Motor neuron (in vitro differentiated cells): ENCODE data around the gene PTPRC. TPM values are rescaled to one million over a fixed set of nuclear protein-coding genes. Genes with fewer than 3 reads are reported as not detected.
A peak's percentile ranks its signal among the peaks of the same experiment; 100 is the strongest.

Source experiments
- ATAC-seq, 8 experiments: fragments of 200-7000 bp; cut with Tn5 transposase; replicated peaks in 6 of 8; 2 replicates each; pipeline ENCODE4 v1.8.0; 2021; ENCODE audit warnings: mild to moderate bottlenecking in 8 of 8, moderate library complexity in 8 of 8
- H3K27ac ChIP-seq, 2 donors: fragments of 250-450 bp; sonication (Bioruptor Pico); 2 replicates each; pipeline ENCODE4 v1.9.0; 2021; ENCODE audit warnings: antibody characterized with exemption in 2 of 2, mild to moderate bottlenecking in 2 of 2, moderate library complexity in 1 of 2
- H3K4me1 ChIP-seq, 2 donors: fragments of 250-450 bp; sonication (Bioruptor Pico); replicated peaks in 1 of 2; 2 replicates each; pipeline ENCODE4 v1.6.1; 2021; ENCODE audit warnings: antibody characterized with exemption in 2 of 2, mild to moderate bottlenecking in 2 of 2, moderate library complexity in 1 of 2
- H3K4me3 ChIP-seq, 5 donors: fragments of 250-450 bp; sonication (Bioruptor Pico); 2 replicates each; pipeline ENCODE4 v1.9.0; 2021; ENCODE audit warnings: antibody characterized with exemption in 5 of 5, mild to moderate bottlenecking in 5 of 5, moderate library complexity in 4 of 5
- WGBS, 10 experiments: fragments of 450-650 bp; shearing (Covaris generic); methylation state at CpG; one replicate each; pipeline ENCODE4 v1.0.0; 2022; 5-methylcytosine and 5-hydroxymethylcytosine counted together
- in situ Hi-C, 9 experiments: fragments of 400-800 bp; cut with MboI; loops; one replicate each; pipeline ENCODE4 v1.15.0; 2021; ENCODE audit warnings: low sequenced_read_pairs in 9 of 9, low pct_unique_long_range_greater_than_20kb in 2 of 9; ENCODE audit not compliant: unreplicated experiment in 9 of 9
- total RNA-seq, 8 experiments: library from RNA; unstranded; fragments of 300-600 nt; gene quantifications; 2 replicates each; pipeline versions ENCODE4 v1.2.3 to v1.2.4, GENCODE V29; 2022

The PTPRC gene
- total RNA-seq, 8 experiments from 2014 or later, result 0.18 to 4.5 (median 1.3) TPM

- no peak overlapping the region for H3K4me3 ChIP-seq
- peak in 3 of 8 experiments; percentile 32 to 54 (median 37) for ATAC-seq
- in situ Hi-C loops, result loop anchor here in 4 of 9 experiments (10.0 to 25.0 kb wide), 6 partner anchors 211 to 774 kb away; partner anchors contain the start of genes C1orf53 (in 2 of the 4), LHX9 (in 2 of the 4) and NEK7 (in 1 of the 4)
- H3K27ac ChIP-seq, result no peak overlapping the region
- H3K4me1 ChIP-seq, result peaks cover 16 to 34% of the 10 kb centered on the region in 2 donors
Observed at GRCh38 chr1:198686069-198686728, 47.4 kb downstream of the PTPRC start.

DNA sequence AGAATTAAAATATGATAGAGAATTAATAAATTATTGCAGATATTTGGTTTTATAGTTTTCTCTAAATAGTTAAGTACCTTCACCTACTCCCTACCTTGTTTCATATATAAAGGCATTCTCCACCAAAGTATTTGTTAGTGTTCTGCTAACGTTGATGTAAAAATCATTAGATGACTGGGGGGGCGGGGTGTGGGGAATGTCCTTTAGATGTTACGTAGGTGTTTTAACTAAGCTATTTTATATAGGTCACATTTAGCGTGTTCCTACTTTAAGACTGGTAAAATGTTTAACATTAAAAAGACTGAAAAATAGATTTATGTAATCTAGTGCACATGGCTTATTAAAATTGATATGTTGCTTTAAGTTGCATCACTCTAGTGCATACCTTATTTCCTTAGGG lies 48.6 kb downstream of the PTPRC start:
- in situ Hi-C loops, result loop anchor here in 4 of 9 experiments (10.0 to 25.0 kb wide), 6 partner anchors 213 to 775 kb away; partner anchors contain the start of genes C1orf53 (in 2 of the 4), LHX9 (in 2 of the 4) and NEK7 (in 1 of the 4)
- Histone ChIP-seq H3K4me1 (peaks cover 11 to 22% of the 10 kb centered on the region in 2 donors), H3K27ac (no peak overlapping the region), H3K4me3 (no peak overlapping the region)
- no peak for ATAC-seq
- 64 to 94% (median 80%) methylated on average over 1 to 4 of the region's 4 CpGs; no CpG with 5 or more reads in 2 of the 10 experiments for WGBS, 10 experiments

DNA sequence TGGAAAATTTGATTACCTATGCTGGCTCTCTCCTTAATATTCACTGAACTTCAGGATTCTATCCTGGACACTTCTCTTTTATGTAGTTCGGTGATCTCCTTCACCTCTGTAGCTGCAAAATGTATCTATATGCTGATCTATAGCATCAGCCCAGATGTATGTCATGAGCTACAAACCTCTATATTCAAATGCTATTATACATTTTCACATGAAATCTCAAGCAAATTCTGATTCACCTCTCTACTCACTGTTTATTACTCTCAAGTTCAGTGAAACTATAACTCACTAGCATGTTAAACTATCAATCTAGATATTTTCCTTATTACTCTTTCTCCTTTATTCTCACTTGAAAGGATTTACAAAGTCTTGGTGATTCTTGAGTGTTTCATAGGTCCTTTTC lies 52.2 kb downstream of the PTPRC start:
- H3K4me1 ChIP-seq, result peaks cover 0 to under 1% of the 10 kb centered on the region in 2 donors
- 43 to 100% (median 100%) methylated on average over 1 of the region's 1 CpG; no CpG with 5 or more reads in 1 of the 10 experiments for WGBS, 10 experiments
- ATAC-seq, result no peak
- H3K27ac ChIP-seq, result no peak overlapping the region
- no peak overlapping the region for H3K4me3 ChIP-seq
- in situ Hi-C loops, result loop anchor here in 4 of 9 experiments (25.0 kb wide), 5 partner anchors 229 to 779 kb away; partner anchors contain the start of genes C1orf53 (in 2 of the 4), LHX9 (in 2 of the 4) and NEK7 (in 1 of the 4)

DNA sequence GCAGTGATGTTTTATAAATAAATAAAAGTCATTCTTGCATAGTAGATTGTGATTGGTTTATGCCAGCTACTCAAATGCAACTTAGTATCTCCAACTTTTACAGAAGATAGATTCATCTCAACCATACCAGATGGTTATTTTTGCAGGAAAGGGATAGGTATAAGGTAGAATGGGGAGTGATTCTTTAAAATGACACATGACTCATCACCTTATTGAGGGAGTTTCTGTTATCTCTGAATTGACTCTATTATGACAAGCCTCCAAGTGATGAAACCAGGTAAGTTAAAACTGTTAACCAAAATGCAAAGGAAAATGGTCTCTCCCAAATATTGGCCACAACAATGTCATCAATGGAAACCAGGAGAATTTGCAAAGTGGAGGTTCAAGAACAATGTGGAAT lies 54.5 kb downstream of the PTPRC start:
- H3K4me3 ChIP-seq, result no peak overlapping the region
- no peak for ATAC-seq
- H3K27ac ChIP-seq, result no peak overlapping the region
- in situ Hi-C loops, result loop anchor here in 4 of 9 experiments (25.0 kb wide), 5 partner anchors 231 to 781 kb away; partner anchors contain the start of genes C1orf53 (in 2 of the 4), LHX9 (in 2 of the 4) and NEK7 (in 1 of the 4)
- no peaks in the 10 kb centered on the region for H3K4me1 ChIP-seq

- Histone ChIP-seq H3K4me1 (peaks cover 0 to 4% of the 10 kb centered on the region in 2 donors), H3K27ac (no peak overlapping the region), H3K4me3 (no peak overlapping the region)
- ATAC-seq, result no peak
- WGBS, 10 experiments, result 0 to 100% (median 86%) methylated on average over 1 of the region's 1 CpG; no CpG with 5 or more reads in 1 of the 10 experiments
- in situ Hi-C loops, result loop anchor here in 4 of 9 experiments (25.0 kb wide), 5 partner anchors 232 to 782 kb away; partner anchors contain the start of genes C1orf53 (in 2 of the 4), LHX9 (in 2 of the 4) and NEK7 (in 1 of the 4)
Observed at GRCh38 chr1:198694542-198694941, 55.7 kb downstream of the PTPRC start.

DNA sequence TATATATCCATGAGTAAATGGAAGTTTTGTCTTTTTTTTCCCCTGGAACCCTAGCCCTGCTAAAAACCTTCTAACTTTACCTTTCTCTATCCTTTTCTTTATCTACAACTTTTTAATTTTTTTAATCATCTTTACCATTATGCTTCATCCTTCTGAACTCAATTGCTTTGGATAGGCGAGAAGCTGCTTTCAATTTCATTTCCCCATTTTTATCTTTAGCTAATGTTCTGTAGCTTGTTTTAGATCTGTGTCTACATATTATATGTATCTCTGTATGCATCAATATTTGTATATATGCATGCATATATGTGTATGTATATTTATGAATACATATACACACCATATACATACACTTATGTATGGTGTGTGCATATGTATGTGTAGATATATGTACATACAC lies 57.4 kb downstream of the PTPRC start:
- WGBS, 10 experiments, result 45 to 100% (median 100%) methylated on average over 1 of the region's 1 CpG; no CpG with 5 or more reads in 2 of the 10 experiments
- Histone ChIP-seq H3K4me1 (peaks cover 10 to 17% of the 10 kb centered on the region in 2 donors), H3K27ac (no peak overlapping the region), H3K4me3 (no peak overlapping the region)
- in situ Hi-C loops, result loop anchor here in 4 of 9 experiments (25.0 kb wide), 5 partner anchors 234 to 784 kb away; partner anchors contain the start of genes C1orf53 (in 2 of the 4), LHX9 (in 2 of the 4) and NEK7 (in 1 of the 4)
- ATAC-seq, result peak in 1 of 8 experiments; percentile 84

DNA sequence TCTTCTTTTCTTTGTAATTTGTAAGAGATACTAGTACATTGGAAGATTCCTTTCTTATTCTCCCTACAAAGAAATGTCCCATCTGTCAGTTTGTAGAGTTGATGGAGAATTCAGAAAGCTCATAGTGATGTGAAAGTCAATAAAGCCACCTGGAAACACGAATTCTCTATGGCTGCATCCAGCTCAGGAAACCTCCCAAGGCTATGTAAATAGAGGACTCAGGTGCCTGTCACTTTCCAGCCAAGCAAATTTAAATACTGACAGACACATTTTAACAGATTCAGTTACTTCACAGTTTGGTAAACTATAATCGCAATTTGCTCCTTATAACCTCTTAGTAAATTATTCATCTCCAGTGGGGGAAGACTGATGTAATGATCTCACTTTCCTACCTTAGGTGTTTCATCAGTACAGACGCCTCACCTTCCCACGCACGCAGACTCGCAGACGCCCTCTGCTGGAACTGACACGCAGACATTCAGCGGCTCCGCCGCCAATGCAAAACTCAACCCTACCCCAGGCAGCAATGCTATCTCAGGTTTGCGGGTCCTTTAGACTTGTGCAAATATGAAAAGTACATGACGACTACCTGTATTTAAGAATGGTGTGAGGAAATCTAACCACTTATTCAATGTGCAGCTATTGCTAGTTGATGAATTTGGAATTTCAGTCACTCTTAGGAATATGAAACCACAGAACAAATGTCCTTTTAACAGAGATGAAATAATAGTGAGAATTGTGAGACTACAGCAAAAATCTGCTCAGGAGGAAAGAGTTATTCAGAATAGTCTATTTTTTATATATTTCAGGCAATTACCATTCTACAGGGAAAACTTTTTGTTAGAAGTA lies 60.6 kb downstream of the PTPRC start:
- no peak overlapping the region for H3K27ac ChIP-seq
- peaks cover 26 to 28% of the 10 kb centered on the region in 2 donors for H3K4me1 ChIP-seq
- 0 to 47% (median 20%) methylated on average over 1 to 12 of the region's 13 CpGs; no CpG with 5 or more reads in 1 of the 10 experiments for WGBS, 10 experiments
- ATAC-seq, result peak in 7 of 8 experiments; percentile 61 to 91 (median 76)
- H3K4me3 ChIP-seq, result no peak overlapping the region
- in situ Hi-C loops, result loop anchor here in 4 of 9 experiments (25.0 kb wide), 5 partner anchors 237 to 787 kb away; partner anchors contain the start of genes C1orf53 (in 2 of the 4), LHX9 (in 2 of the 4) and NEK7 (in 1 of the 4)

- in situ Hi-C loops, result no loop called here
- 67 to 100% (median 93%) methylated on average over 1 of the region's 1 CpG; no CpG with 5 or more reads in 2 of the 10 experiments for WGBS, 10 experiments
- ATAC-seq, result no peak
- Histone ChIP-seq H3K4me1 (peaks cover 26 to 28% of the 10 kb centered on the region in 2 donors), H3K4me3 (no peak overlapping the region), H3K27ac (no peak overlapping the region)
Observed at GRCh38 chr1:198700016-198700392, 61.2 kb downstream of the PTPRC start.

GRCh38 chr1:198700396-198700795 lies 61.6 kb downstream of the PTPRC start:
- Histone ChIP-seq H3K4me1 (peaks cover 26 to 28% of the 10 kb centered on the region in 2 donors), H3K4me3 (no peak overlapping the region), H3K27ac (no peak overlapping the region)
- 67 to 100% (median 91%) methylated on average over 1 of the region's 1 CpG; no CpG with 5 or more reads in 5 of the 10 experiments for WGBS, 10 experiments
- no peak for ATAC-seq
- in situ Hi-C loops, result no loop called here

DNA sequence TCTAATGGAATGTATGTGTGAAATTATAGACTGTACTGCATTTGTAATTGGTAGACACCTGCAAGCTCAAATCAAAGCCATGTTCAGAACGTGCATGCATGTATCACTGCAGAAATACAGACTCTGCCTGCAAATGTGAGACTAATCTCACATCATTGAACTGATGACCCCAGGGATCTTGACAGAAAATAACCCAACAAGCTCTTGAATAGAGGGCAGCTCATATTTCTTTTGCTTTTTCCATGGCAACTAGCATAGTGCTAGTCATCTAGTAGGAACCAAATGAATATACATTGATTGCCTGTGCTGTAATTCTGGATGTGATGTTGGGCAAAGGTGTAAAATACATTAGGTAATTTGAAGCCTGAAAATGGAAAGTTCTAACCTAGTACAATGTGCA lies 62.4 kb downstream of the PTPRC start:
- in situ Hi-C loops, result no loop called here
- H3K4me1 ChIP-seq, result peaks cover 26 to 28% of the 10 kb centered on the region in 2 donors
- no peak overlapping the region for H3K4me3 ChIP-seq
- peak; percentile 63 to 90 (median 72) for ATAC-seq
- H3K27ac ChIP-seq, result peak overlapping the region in 1 of 2 donors; percentile 25
- WGBS, 10 experiments, result 0 to 40% (median 20%) methylated on average over 1 of the region's 1 CpG; no CpG with 5 or more reads in 1 of the 10 experiments

- in situ Hi-C loops, result no loop called here
- peak overlapping the region in 1 of 2 donors; percentile 24 for H3K27ac ChIP-seq
Observed at GRCh38 chr1:198701766-198702539, 63.1 kb downstream of the PTPRC start.

More at GRCh38 chr1:198701766-198702539, 63.1 kb downstream of the PTPRC start:
- WGBS, 10 experiments, result 90 to 100% (median 100%) methylated on average over 1 to 4 of the region's 4 CpGs; no CpG with 5 or more reads in 2 of the 10 experiments
- peaks cover 26 to 28% of the 10 kb centered on the region in 2 donors for H3K4me1 ChIP-seq
- H3K4me3 ChIP-seq, result no peak overlapping the region
- ATAC-seq, result peak in 1 of 8 experiments; percentile 11
